GM18526 (cell line): Measurements from ENCODE around the gene ASPDH.

ENCODE experiments used
- POLR2A ChIP-seq: IDR thresholded peaks from 3 replicates; pipeline ENCODE4 v1.6.1; 2011; ENCODE audit not compliant: insufficient read length; ENCODE audit errors: extremely low read depth

ASPDH gene

GRCh38 chr19:50511069-50511822 lies 2.5 kb downstream of the ASPDH start, which contains the start of gene JOSD2:
Gene JOSD2 (minus strand): TSS chr19:50511191. CDS start chr19:50510431, 760 bp downstream.
- TF ChIP-seq POLR2A: peak; percentile 54

- no peak for TF ChIP-seq POLR2A
Observed at GRCh38 chr19:50510700-50511068, 3.0 kb downstream of the ASPDH start.

- TF ChIP-seq POLR2A: no peak
Observed at GRCh38 chr19:50510121-50510670, 3.5 kb downstream of the ASPDH start.

- no peak for TF ChIP-seq POLR2A
Observed at GRCh38 chr19:50509366-50509765, 4.3 kb downstream of the ASPDH start.

- TF ChIP-seq POLR2A: no peak
Observed at GRCh38 chr19:50508843-50509190, 4.9 kb downstream of the ASPDH start.

GRCh38 chr19:50507376-50507775 lies 6.3 kb downstream of the ASPDH start:
- no peak for TF ChIP-seq POLR2A

- TF ChIP-seq POLR2A: no peak
Observed at GRCh38 chr19:50506700-50507099, 7.0 kb downstream of the ASPDH start.

- no peak for TF ChIP-seq POLR2A
Observed at GRCh38 chr19:50505856-50506611, 7.7 kb downstream of the ASPDH start.

GRCh38 chr19:50501568-50502475 lies 11.9 kb downstream of the ASPDH start:
- no peak for TF ChIP-seq POLR2A

- TF ChIP-seq POLR2A: no peak
Observed at GRCh38 chr19:50501186-50501567, 12.5 kb downstream of the ASPDH start.

- no peak for TF ChIP-seq POLR2A
Observed at GRCh38 chr19:50500753-50501151, 13.0 kb downstream of the ASPDH start.

- no peak for TF ChIP-seq POLR2A
Observed at GRCh38 chr19:50500060-50500752, 13.5 kb downstream of the ASPDH start.

GRCh38 chr19:50498219-50499056 lies 15.3 kb downstream of the ASPDH start:
- TF ChIP-seq POLR2A: no peak

GRCh38 chr19:50497022-50497405 lies 16.7 kb downstream of the ASPDH start:
- no peak for TF ChIP-seq POLR2A
